ENCODE data around the gene PSMB7. TPM values are rescaled to one million over a fixed set of nuclear protein-coding genes. Genes with fewer than 3 reads are reported as not detected.

The PSMB7 gene
- total RNA-seq, 2 experiments from 2014 or later: 69.3 to 71.7 TPM

GRCh38 chr9:124361128-124361527 is 54.1 kb downstream of the PSMB7 start:
- ATAC-seq (ENCODE audit: poor library complexity) (no peak), DNase-seq (no peak)
- Histone ChIP-seq H3K36me3 (ENCODE audit: insufficient read depth, low read length) (peaks cover 12% of the 10 kb centered on the region), H3K4me1 (ENCODE audit: insufficient read depth, low read length) (peaks cover 18% of the 10 kb centered on the region), H3K4me3 (ENCODE audit: low read length) (no peak overlapping the region), H3K27ac (ENCODE audit: low read depth in 1 of 2, low read length in 2 of 2) (no peak overlapping the region), H3K27me3 (ENCODE audit: control insufficient read depth in 1 of 2, insufficient read depth in 2 of 2, low read length in 2 of 2) (no peaks in the 10 kb centered on the region), H3K9me3 (ENCODE audit: control insufficient read depth in 1 of 2, insufficient read depth in 1 of 2, low read length in 2 of 2) (no peaks in the 10 kb centered on the region)
- peaks cover 37% of the 10 kb centered on the region for H3K36me3 Mint-ChIP-seq (ENCODE audit: low read depth)
- no peaks in the 10 kb centered on the region for H3K9me3 Mint-ChIP-seq
- no peaks in the 10 kb centered on the region for H3K27me3 Mint-ChIP-seq
- ChIA-PET CTCF (no interaction called here), POLR2A (no interaction called here)
- intact Hi-C loops (cut with DNase I, micrococcal nuclease): no loop called here
- TF ChIP-seq, protein P1, sequence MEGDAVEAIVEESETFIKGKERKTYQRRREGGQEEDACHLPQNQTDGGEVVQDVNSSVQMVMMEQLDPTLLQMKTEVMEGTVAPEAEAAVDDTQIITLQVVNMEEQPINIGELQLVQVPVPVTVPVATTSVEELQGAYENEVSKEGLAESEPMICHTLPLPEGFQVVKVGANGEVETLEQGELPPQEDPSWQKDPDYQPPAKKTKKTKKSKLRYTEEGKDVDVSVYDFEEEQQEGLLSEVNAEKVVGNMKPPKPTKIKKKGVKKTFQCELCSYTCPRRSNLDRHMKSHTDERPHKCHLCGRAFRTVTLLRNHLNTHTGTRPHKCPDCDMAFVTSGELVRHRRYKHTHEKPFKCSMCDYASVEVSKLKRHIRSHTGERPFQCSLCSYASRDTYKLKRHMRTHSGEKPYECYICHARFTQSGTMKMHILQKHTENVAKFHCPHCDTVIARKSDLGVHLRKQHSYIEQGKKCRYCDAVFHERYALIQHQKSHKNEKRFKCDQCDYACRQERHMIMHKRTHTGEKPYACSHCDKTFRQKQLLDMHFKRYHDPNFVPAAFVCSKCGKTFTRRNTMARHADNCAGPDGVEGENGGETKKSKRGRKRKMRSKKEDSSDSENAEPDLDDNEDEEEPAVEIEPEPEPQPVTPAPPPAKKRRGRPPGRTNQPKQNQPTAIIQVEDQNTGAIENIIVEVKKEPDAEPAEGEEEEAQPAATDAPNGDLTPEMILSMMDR (IDR thresholded peaks at IDR 0.05): no peak
- H3K4me1 Mint-ChIP-seq (ENCODE audit: low read depth): peaks cover 64% of the 10 kb centered on the region
- peak overlapping the region; percentile 40 for H3K27ac Mint-ChIP-seq
- H3K4me3 Mint-ChIP-seq: no peak overlapping the region

DNA sequence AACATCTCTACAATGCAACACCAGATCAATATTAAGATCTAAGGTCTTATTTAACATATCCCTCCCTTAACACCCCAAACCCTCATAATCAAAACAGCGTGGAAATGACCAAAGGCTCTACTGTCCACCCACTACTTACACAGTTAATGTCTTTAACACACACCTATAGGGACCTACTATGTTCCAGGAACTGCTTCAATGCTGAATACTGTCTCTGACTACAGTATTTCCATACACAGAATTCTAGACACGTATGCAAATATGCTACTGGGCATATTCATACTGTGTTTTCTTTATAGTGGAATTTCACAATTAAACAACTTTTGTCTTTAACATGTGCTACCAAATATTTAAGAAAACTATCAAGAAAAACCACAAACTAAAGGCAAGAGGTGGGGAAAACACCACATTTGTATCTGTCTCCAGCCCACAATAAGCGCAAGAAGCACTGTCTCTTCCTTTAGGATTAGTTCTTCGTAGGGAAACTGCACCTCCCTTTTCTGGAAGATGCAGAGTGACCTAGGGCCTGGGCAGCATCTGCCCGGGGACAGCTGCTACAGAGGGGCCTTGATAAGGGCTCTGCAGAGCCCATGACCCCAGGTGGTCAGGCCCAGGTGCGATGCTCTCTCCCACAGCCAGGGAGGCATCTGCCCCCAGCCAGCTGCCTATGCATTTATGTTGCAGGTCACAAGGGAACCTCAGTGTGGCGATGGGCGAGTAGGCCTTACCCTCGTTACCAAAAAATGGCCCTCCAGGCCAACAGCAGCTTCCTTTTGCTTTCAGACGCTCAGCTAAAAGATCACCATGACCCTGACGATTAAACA is 55.2 kb downstream of the PSMB7 start:
- CTCF ChIA-PET: no interaction called here
- TF ChIP-seq, protein P1 (IDR thresholded peaks at IDR 0.05): no peak
- Histone ChIP-seq H3K4me3 (ENCODE audit: low read length) (no peak overlapping the region), H3K27me3 (ENCODE audit: control insufficient read depth in 1 of 2, insufficient read depth in 2 of 2, low read length in 2 of 2) (no peaks in the 10 kb centered on the region), H3K4me1 (ENCODE audit: insufficient read depth, low read length) (peaks cover 18% of the 10 kb centered on the region), H3K9me3 (ENCODE audit: control insufficient read depth in 1 of 2, insufficient read depth in 1 of 2, low read length in 2 of 2) (no peaks in the 10 kb centered on the region), H3K27ac (ENCODE audit: low read depth in 1 of 2, low read length in 2 of 2) (no peak overlapping the region), H3K36me3 (ENCODE audit: insufficient read depth, low read length) (peaks cover 22% of the 10 kb centered on the region)
- Mint-ChIP-seq H3K27ac (peak overlapping the region; percentile 40), H3K36me3 (ENCODE audit: low read depth) (peaks cover 38% of the 10 kb centered on the region), H3K4me1 (ENCODE audit: low read depth) (peaks cover 61% of the 10 kb centered on the region), H3K4me3 (no peak overlapping the region), H3K9me3 (no peaks in the 10 kb centered on the region), H3K27me3 (no peaks in the 10 kb centered on the region)
- no peak for ATAC-seq (ENCODE audit: poor library complexity)
- intact Hi-C loops (cut with DNase I, micrococcal nuclease): no loop called here
- no peak for DNase-seq
- POLR2A ChIA-PET: no interaction called here

DNA sequence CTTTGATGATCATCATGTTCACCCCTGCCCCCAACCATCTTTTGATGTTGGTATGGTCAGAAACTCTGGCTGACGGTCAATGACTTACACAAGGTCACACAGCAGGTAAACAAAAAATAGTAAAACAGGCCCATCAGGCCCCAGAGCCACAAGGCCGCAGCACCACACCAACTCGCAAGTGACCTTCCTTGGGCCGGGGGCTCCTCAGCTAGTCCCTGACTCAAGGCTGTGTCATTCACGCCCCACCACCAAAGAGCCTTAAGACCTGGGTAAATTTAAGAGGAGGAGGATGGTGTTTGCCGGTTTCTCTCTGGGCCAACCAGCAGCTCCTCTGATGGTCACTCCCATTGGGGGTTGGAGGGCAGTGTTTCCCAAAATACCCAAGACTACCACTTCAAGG is 55.8 kb downstream of the PSMB7 start:
- intact Hi-C loops (cut with DNase I, micrococcal nuclease): no loop called here
- Histone ChIP-seq H3K36me3 (ENCODE audit: insufficient read depth, low read length) (peaks cover 29% of the 10 kb centered on the region), H3K9me3 (ENCODE audit: control insufficient read depth in 1 of 2, insufficient read depth in 1 of 2, low read length in 2 of 2) (no peaks in the 10 kb centered on the region), H3K27me3 (ENCODE audit: control insufficient read depth in 1 of 2, insufficient read depth in 2 of 2, low read length in 2 of 2) (no peaks in the 10 kb centered on the region), H3K4me1 (ENCODE audit: insufficient read depth, low read length) (peaks cover 18% of the 10 kb centered on the region), H3K27ac (ENCODE audit: low read depth in 1 of 2, low read length in 2 of 2) (no peak overlapping the region), H3K4me3 (ENCODE audit: low read length) (no peak overlapping the region)
- TF ChIP-seq, protein P1 (IDR thresholded peaks at IDR 0.05): no peak
- ATAC-seq (ENCODE audit: poor library complexity) (no peak), DNase-seq (no peak)
- Mint-ChIP-seq H3K36me3 (ENCODE audit: low read depth) (peaks cover 38% of the 10 kb centered on the region), H3K9me3 (no peaks in the 10 kb centered on the region), H3K4me1 (ENCODE audit: low read depth) (peaks cover 58% of the 10 kb centered on the region), H3K27ac (peak overlapping the region; percentile 0), H3K27me3 (no peaks in the 10 kb centered on the region), H3K4me3 (no peak overlapping the region)
- ChIA-PET CTCF (no interaction called here), POLR2A (no interaction called here)

Data from CD4-positive, alpha-beta T cell (primary cell).